ENCODE measurements around the gene LPIN2.

DNA sequence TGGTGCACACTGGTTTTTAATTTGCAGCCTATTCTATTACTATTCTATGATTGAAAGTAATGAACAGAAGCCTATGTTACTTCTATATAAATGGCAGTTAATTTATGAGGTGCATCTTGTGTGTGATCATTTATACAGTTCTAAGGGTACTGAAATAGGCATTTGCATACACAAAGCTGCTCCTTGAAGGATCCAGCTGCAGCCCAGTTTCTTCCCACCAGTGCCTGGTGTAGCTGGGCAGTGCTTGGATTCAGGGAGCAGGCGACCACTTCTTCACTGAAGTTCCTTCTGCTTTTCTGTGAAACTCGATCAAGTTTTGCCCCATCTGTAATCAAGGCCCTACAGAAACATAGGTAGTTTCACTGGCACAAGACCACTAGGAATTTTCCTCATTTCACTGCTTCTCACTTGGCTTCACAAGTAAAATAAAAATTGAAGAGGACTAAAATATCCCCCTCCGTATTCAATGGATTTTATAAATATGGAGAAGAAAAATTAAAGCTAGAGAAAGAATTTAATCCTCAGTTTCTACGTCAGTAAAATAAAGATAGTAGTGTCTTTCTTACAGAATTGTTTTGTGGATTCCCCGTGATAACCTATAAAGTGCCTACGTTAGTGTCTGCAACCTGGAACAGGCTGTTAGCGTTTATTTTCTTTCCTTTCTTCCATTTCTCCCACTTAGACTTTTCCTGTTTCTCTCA, 1.7 kb upstream of the LPIN2 start:
- TF ChIP-seq, protein P1, sequence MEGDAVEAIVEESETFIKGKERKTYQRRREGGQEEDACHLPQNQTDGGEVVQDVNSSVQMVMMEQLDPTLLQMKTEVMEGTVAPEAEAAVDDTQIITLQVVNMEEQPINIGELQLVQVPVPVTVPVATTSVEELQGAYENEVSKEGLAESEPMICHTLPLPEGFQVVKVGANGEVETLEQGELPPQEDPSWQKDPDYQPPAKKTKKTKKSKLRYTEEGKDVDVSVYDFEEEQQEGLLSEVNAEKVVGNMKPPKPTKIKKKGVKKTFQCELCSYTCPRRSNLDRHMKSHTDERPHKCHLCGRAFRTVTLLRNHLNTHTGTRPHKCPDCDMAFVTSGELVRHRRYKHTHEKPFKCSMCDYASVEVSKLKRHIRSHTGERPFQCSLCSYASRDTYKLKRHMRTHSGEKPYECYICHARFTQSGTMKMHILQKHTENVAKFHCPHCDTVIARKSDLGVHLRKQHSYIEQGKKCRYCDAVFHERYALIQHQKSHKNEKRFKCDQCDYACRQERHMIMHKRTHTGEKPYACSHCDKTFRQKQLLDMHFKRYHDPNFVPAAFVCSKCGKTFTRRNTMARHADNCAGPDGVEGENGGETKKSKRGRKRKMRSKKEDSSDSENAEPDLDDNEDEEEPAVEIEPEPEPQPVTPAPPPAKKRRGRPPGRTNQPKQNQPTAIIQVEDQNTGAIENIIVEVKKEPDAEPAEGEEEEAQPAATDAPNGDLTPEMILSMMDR (IDR thresholded peaks at IDR 0.05; ENCODE audit: poor library complexity) = no peak
- no peak for TF ChIP-seq EZH2phosphoT487 (IDR thresholded peaks at IDR 0.05; ENCODE audit: low read depth, severe bottlenecking, unreplicated experiment)
- no peak for TF ChIP-seq EZH2 (IDR thresholded peaks at IDR 0.05; ENCODE audit: borderline replicate concordance)
